ENCODE data around the gene CACNA2D4.
A peak's percentile ranks its signal among the peaks of the same experiment; 100 is the strongest.

Gene CACNA2D4

GRCh38 chr12:1933342-1934051 lies 15.0 kb upstream of the CACNA2D4 start:
- peak; percentile 58 for DNase-seq (ENCODE audit: low spot score)

GRCh38 chr12:1932264-1932777 lies 13.9 kb upstream of the CACNA2D4 start:
- peak; percentile 43 for DNase-seq (ENCODE audit: low spot score)

- DNase-seq (ENCODE audit: low spot score) = no peak
Observed at GRCh38 chr12:1931642-1932041, 13.2 kb upstream of the CACNA2D4 start.

GRCh38 chr12:1930803-1931597 lies 12.5 kb upstream of the CACNA2D4 start:
- DNase-seq (ENCODE audit: low spot score) = peak; percentile 47

GRCh38 chr12:1929985-1930802 lies 11.7 kb upstream of the CACNA2D4 start:
- DNase-seq (ENCODE audit: low spot score) = peak; percentile 47

- peak; percentile 35 for DNase-seq (ENCODE audit: low spot score)
Observed at GRCh38 chr12:1929241-1929984, 11.0 kb upstream of the CACNA2D4 start.

- DNase-seq (ENCODE audit: low spot score) = peak; percentile 43
Observed at GRCh38 chr12:1928439-1929121, 10.1 kb upstream of the CACNA2D4 start.

- peak; percentile 44 for DNase-seq (ENCODE audit: low spot score)
Observed at GRCh38 chr12:1927751-1928351, 9.4 kb upstream of the CACNA2D4 start.

GRCh38 chr12:1927051-1927680 lies 8.7 kb upstream of the CACNA2D4 start:
- DNase-seq (ENCODE audit: low spot score) = peak; percentile 39

GRCh38 chr12:1926251-1926657 lies 7.8 kb upstream of the CACNA2D4 start:
- DNase-seq (ENCODE audit: low spot score) = peak; percentile 39

GRCh38 chr12:1925684-1926006 lies 7.2 kb upstream of the CACNA2D4 start:
- DNase-seq (ENCODE audit: low spot score) = peak; percentile 43

GRCh38 chr12:1924996-1925683 lies 6.7 kb upstream of the CACNA2D4 start:
- peak; percentile 40 for DNase-seq (ENCODE audit: low spot score)

- DNase-seq (ENCODE audit: low spot score) = peak; percentile 43
Observed at GRCh38 chr12:1922985-1923384, 4.5 kb upstream of the CACNA2D4 start.

- peak; percentile 47 for DNase-seq (ENCODE audit: low spot score)
Observed at GRCh38 chr12:1922075-1922709, 3.7 kb upstream of the CACNA2D4 start.

GRCh38 chr12:1920971-1921370 lies 2.5 kb upstream of the CACNA2D4 start:
- peak; percentile 41 for DNase-seq (ENCODE audit: low spot score)

GRCh38 chr12:1920436-1920835 lies 2.0 kb upstream of the CACNA2D4 start:
- DNase-seq (ENCODE audit: low spot score) = peak; percentile 39

- peak; percentile 19 for DNase-seq (ENCODE audit: low spot score)
Observed at GRCh38 chr12:1919763-1920162, 1.3 kb upstream of the CACNA2D4 start.

GRCh38 chr12:1919284-1919683 lies 832 bp upstream of the CACNA2D4 start:
- DNase-seq (ENCODE audit: low spot score) = peak; percentile 52

- no peak for DNase-seq (ENCODE audit: low spot score)
Observed at GRCh38 chr12:1918884-1919236, 408 bp upstream of the CACNA2D4 start.

Measured in ecto neural progenitor cell (in vitro differentiated cells).